Endothelial cell of umbilical vein (primary cell): Measurements from ENCODE around the gene CNKSR2. TPM values are rescaled to one million over a fixed set of nuclear protein-coding genes. Genes with fewer than 3 reads are reported as not detected.

Experiments used
- BruUV-seq: library from RNA; stranded (reverse); fragments of 400-500 nt; replicated peaks from 2 replicates; lab custom pipeline; 2021; lab: Mats Ljungman, UMichigan
- CTCF ChIA-PET: fragments of 300-600, 350-600 bp; sonication (Branson Sonifier 250); formaldehyde crosslinking; loops from one replicate; lab custom pipeline; 2021; ENCODE audit warnings: antibody characterized with exemption, inconsistent platforms; lab: Charles Lee
- POLR2A ChIA-PET: fragments of 300-600, 350-600 bp; sonication (Branson Sonifier 250); formaldehyde crosslinking; loops from one replicate; lab custom pipeline; 2021; ENCODE audit warnings: antibody characterized with exemption, inconsistent platforms; lab: Charles Lee
- DNase-seq: peaks from one replicate; pipeline ENCODE4 v3.0.0-alpha.2; 2011; ENCODE audit warnings: low read depth, low spot score
- FAIRE-seq: peaks from 2 replicates; lab custom pipeline; 2011; peaks lifted over from hg19 to GRCh38; lab: Jason Lieb, UNC
- H2AFZ ChIP-seq: 2 replicates; pipeline ENCODE4 v1.6.0; 2012; ENCODE audit warnings: low read depth, low read length, control low read depth, inconsistent platforms
- H3K27ac ChIP-seq: 2 replicates; pipeline ENCODE4 v1.5.1; 2011; ENCODE audit warnings: low read depth, mild to moderate bottlenecking, control low read depth, low read length, moderate library complexity; ENCODE audit not compliant: insufficient read depth
- H3K27me3 ChIP-seq, 2 experiments: 2 replicates each; pipeline versions ENCODE4 v1.6.0 to v1.6.1; 2011; ENCODE audit warnings: low read length in 2 of 2, mixed read lengths in 1 of 2; ENCODE audit not compliant: control insufficient read depth in 2 of 2, insufficient read depth in 2 of 2
- H3K36me3 ChIP-seq, 2 experiments: 2 replicates in 1 of 2; 3 replicates in 1 of 2; pipeline ENCODE4 v1.5.1; 2011; ENCODE audit warnings: low read length in 2 of 2, mild to moderate bottlenecking in 1 of 2, moderate library complexity in 1 of 2; ENCODE audit not compliant: control insufficient read depth in 2 of 2, insufficient read depth in 2 of 2; ENCODE audit errors: extremely low read depth in 1 of 2
- H3K4me1 ChIP-seq: 3 replicates; pipeline ENCODE4 v1.5.1; 2011; ENCODE audit warnings: mild to moderate bottlenecking, low read length; ENCODE audit not compliant: control insufficient read depth, insufficient read depth; ENCODE audit errors: extremely low read depth
- H3K4me2 ChIP-seq: 2 replicates; pipeline ENCODE4 v1.6.1; 2011; ENCODE audit warnings: low read length, control low read depth, mixed read lengths; ENCODE audit not compliant: insufficient read depth
- H3K4me3 ChIP-seq, 3 experiments: fragments of 200-600 bp in 1 of 3; sonication (generic), shearing (Covaris generic) in 1 of 3; replicated peaks in 1 of 3; 2 replicates each; pipeline ENCODE4 v1.5.1; 2011 to 2016; ENCODE audit warnings: control low read depth in 3 of 3, low read length in 3 of 3, mild to moderate bottlenecking in 2 of 3, inconsistent platforms in 1 of 3, low read depth in 1 of 3, moderate library complexity in 1 of 3; ENCODE audit not compliant: insufficient read depth in 1 of 3
- H3K79me2 ChIP-seq: 2 replicates; pipeline ENCODE4 v1.6.0; 2012; ENCODE audit warnings: low read length, inconsistent platforms; ENCODE audit not compliant: control insufficient read depth, insufficient read depth
- H3K9ac ChIP-seq: replicated peaks from 2 replicates; pipeline ENCODE3; 2011; ENCODE audit warnings: low read length, control low read depth; ENCODE audit not compliant: insufficient read depth; ENCODE audit errors: extremely low read depth
- H3K9me1 ChIP-seq: replicated peaks from 3 replicates; pipeline ENCODE4 v1.6.0; 2011; ENCODE audit warnings: mild to moderate bottlenecking, low read length; ENCODE audit not compliant: control insufficient read depth, insufficient read depth; ENCODE audit errors: extremely low read depth
- H3K9me3 ChIP-seq: replicated peaks from 2 replicates; pipeline ENCODE4 v1.5.1; 2012; ENCODE audit warnings: low read length, inconsistent platforms; ENCODE audit not compliant: control insufficient read depth, insufficient read depth
- H4K20me1 ChIP-seq: replicated peaks from 2 replicates; pipeline ENCODE3; 2011; ENCODE audit warnings: mild to moderate bottlenecking, low read length; ENCODE audit not compliant: control insufficient read depth, insufficient read depth; ENCODE audit errors: extremely low read depth
- CTCF ChIP-seq, 2 donors: IDR thresholded peaks; 1 replicate in 1 of 2; 2 replicates in 1 of 2; pipeline ENCODE4 v1.5.1; 2011; ENCODE audit warnings: low read length in 2 of 2, mild to moderate bottlenecking in 2 of 2, moderate library complexity in 2 of 2, control low read depth in 1 of 2, inconsistent platforms in 1 of 2, low read depth in 1 of 2; ENCODE audit not compliant: insufficient read depth in 1 of 2; ENCODE audit errors: extremely low read depth in 1 of 2
- EZH2 ChIP-seq: IDR thresholded peaks from 2 replicates; pipeline ENCODE4 v1.6.1; 2012; ENCODE audit warnings: borderline replicate concordance, low read depth, mild to moderate bottlenecking, moderate library complexity, low read length, inconsistent platforms; ENCODE audit not compliant: severe bottlenecking
- FOS ChIP-seq: IDR thresholded peaks from 2 replicates; pipeline ENCODE4 v1.6.1; 2011; ENCODE audit warnings: mild to moderate bottlenecking, low read length, moderate library complexity, borderline replicate concordance; ENCODE audit not compliant: insufficient read depth
- GATA2 ChIP-seq: IDR thresholded peaks from 2 replicates; pipeline ENCODE4 v1.7.0; 2011; ENCODE audit warnings: low read depth, mild to moderate bottlenecking, moderate library complexity, mixed read lengths, low read length; ENCODE audit not compliant: insufficient read length, insufficient read depth
- JUN ChIP-seq: IDR thresholded peaks from 2 replicates; pipeline ENCODE4 v1.6.1; 2011; ENCODE audit warnings: borderline replicate concordance, low read depth; ENCODE audit not compliant: insufficient read length, insufficient read depth
- MAX ChIP-seq: IDR thresholded peaks from 2 replicates; pipeline ENCODE4 v1.6.1; 2011; ENCODE audit not compliant: insufficient read depth, insufficient read length
- MYC ChIP-seq: IDR thresholded peaks from one replicate; pipeline ENCODE4 v1.6.1; 2011; ENCODE audit warnings: mild to moderate bottlenecking, low read depth, low read length
- POLR2A ChIP-seq: IDR thresholded peaks from 2 replicates; pipeline ENCODE4 v1.6.1; 2012; ENCODE audit warnings: low read depth, mild to moderate bottlenecking, control low read depth, low read length
- POLR2AphosphoS5 ChIP-seq: IDR thresholded peaks from 2 replicates; pipeline ENCODE4 v1.6.1; 2012; ENCODE audit warnings: low read depth, mild to moderate bottlenecking, control low read depth, low read length, moderate library complexity; ENCODE audit not compliant: insufficient read depth
- dilution Hi-C: fragments of 300-500 bp; cut with MboI; formaldehyde crosslinking; loops from one replicate; pipeline ENCODE4 v1.15.0; 2019; ENCODE audit warnings: low sequenced_read_pairs; ENCODE audit not compliant: extremely low pct_ligation_motif_present
- intact Hi-C: fragments of 100-400 bp; cut with micrococcal nuclease; formaldehyde crosslinking; loops from one replicate; pipeline ENCODE4 v1.10.0; 2022
- polyA plus RNA-seq, 4 experiments: library from polyadenylated mRNA; depleted of rRNA in 3 of 4; stranded (reverse) in 3 of 4; unstranded in 1 of 4; fragments of >200 nt; gene quantifications; 2 replicates each; pipeline versions ENCODE4 v1.2.1 to v1.2.3, GENCODE V29; 2011 to 2012; ENCODE audit warnings: missing spikeins in 1 of 4
- total RNA-seq: library from RNA; stranded (reverse); gene quantifications from 2 replicates; pipeline ENCODE4 v1.2.3, GENCODE V29; 2021

CNKSR2 gene
- total and polyA plus RNA-seq, 2 donors (not counting 3 experiments of a cell fraction or from before 2014, with no cell fraction given), result 0.13 TPM; not detected in 1

- Histone ChIP-seq H2AFZ (no peak overlapping the region), H3K9me1 (no peaks in the 10 kb centered on the region), H3K9ac (no peak overlapping the region), H3K36me3 (no peaks in the 10 kb centered on the region), H3K4me1 (no peaks in the 10 kb centered on the region), H3K79me2 (no peaks in the 10 kb centered on the region), H4K20me1 (no peaks in the 10 kb centered on the region), H3K4me3 (no peak overlapping the region), H3K27ac (no peak overlapping the region), H3K27me3 (peaks cover 6 to 14% of the 10 kb centered on the region in 2 experiments), H3K9me3 (no peaks in the 10 kb centered on the region), H3K4me2 (no peak overlapping the region)
- TF ChIP-seq GATA2 (no peak), POLR2A (no peak), CTCF (IDR thresholded peaks at IDR 0.05; ENCODE audit: extremely low read depth in 1 of 2, insufficient read depth in 1 of 2, low read depth in 1 of 2, low read length in 2 of 2) (no peak), EZH2 (no peak), MYC (no peak), FOS (no peak), MAX (no peak), JUN (no peak), POLR2AphosphoS5 (no peak)
- dilution Hi-C loops, result no loop called here
- CTCF ChIA-PET, result no interaction called here
- DNase-seq, result no peak
- intact Hi-C loops, result no loop called here
- FAIRE-seq, result no peak
- POLR2A ChIA-PET, result no interaction called here
- no TSS peak for BruUV-seq
These were observed 288.5 kb downstream of the CNKSR2 start for GRCh38 chrX:21662761-21663160.
